ENCODE results near the gene HIBCH.
A peak's percentile ranks its signal among the peaks of the same experiment; 100 is the strongest.
"Not testable (repeated sequence)": the region's sequence is repeated elsewhere in the genome, so short reads cannot be mapped to it uniquely, and the experiment has no call there.

HIBCH gene, protein sequence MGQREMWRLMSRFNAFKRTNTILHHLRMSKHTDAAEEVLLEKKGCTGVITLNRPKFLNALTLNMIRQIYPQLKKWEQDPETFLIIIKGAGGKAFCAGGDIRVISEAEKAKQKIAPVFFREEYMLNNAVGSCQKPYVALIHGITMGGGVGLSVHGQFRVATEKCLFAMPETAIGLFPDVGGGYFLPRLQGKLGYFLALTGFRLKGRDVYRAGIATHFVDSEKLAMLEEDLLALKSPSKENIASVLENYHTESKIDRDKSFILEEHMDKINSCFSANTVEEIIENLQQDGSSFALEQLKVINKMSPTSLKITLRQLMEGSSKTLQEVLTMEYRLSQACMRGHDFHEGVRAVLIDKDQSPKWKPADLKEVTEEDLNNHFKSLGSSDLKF

DNA sequence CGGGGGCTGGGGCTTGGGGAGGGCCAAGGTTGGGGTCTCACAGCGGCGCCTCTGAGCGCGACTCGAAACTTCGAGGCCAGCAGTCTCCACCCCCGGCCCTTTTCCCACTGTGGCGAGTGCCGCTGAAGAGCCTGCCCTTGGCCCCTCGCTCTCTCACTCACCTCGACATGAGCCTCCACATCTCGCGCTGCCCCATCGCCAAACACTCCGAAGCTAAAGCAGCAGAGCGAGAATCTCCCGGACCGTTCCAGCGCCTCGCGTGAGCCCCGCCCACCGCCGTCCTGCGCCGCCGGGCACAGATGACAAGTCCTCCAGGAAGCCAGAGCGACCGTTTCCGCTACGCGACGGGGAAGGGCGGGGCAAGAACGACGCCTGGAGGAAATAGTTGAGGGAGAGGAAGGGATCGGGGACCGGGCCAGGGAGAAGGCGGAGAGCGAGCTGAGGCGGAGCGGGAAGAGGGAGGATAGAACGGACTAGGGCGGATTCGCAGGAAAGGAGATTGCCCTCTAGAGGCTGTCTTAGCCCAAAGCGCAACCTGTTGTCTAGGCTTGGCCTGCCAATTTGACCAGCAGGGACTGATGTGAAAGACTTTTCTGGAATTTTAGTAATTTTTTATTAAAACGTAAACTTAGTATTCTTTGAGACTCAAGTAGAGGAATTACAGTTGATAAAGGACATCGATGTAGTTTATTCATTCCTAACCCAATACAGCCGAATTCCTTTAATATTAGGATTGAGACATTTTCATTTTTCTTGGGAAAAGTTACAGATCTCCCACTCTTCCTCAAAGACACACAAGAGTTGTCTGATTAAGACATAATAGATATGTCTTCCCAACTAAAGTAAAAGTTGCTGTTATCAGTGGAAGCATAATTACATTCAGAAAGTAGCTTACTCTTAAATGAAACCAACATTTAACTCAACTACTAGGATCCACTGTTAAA lies at the start of gene HIBCH:
Gene HIBCH, minus strand, starts transcription at position 272 of the 944 bp plus-strand sequence. Its CDS starts 76 bp downstream, at position 196.
- in situ Hi-C loops (cut with HindIII; ENCODE audit: low pct_ligation_motif_present, low pct_unique_long_range_greater_than_20kb, low sequenced_read_pairs), result no loop called here
- peak; percentile 100 for DNase-seq

DNA sequence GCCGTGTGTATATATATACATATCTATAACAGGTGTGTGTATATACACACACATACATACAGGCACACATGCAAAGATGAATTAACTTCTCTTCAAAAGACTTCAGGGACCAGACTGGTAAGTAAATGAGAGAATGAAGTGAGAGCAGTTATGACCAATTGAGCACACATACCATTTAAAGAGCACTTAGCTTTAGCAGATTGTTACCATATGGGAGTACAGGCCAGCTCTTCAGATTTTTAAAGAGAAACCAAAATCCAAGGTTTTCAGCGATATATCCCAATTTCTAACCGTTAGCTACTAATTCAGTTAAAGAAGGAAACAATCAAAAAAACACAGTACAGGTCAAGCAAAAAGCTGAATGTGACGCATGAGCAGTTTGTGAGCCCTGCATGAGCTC lies 47.5 kb upstream of the HIBCH start:
- in situ Hi-C loops (cut with HindIII; ENCODE audit: low pct_ligation_motif_present, low pct_unique_long_range_greater_than_20kb, low sequenced_read_pairs), result no loop called here
- no peak for DNase-seq

DNA sequence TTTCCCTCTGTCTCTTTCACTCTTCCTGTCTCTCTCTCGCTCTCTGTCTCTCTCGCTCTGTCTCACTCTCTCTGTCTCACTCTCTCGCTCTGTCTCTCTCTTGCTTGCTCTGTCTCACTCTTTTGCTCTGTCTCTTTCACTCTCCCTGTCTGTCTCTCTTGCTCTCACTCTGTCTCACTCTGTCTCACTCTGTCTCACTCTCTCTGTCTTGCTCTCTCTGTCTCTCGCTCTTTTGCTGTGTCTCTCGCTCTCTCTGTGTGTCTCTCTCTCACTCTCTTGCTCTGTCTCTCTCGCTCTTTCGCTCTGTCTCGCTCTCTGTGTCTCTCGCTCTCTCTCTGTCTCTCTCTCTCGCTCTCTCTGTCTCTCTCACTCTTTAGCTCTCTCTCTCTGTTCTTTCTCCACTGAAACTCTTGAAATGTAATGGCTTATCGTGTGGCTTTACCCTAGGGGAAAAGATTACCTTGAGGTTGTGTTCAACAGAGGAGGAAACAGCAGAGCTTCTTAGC lies 46.7 kb upstream of the HIBCH start:
- no peak for DNase-seq
- in situ Hi-C loops (cut with HindIII; ENCODE audit: low pct_ligation_motif_present, low pct_unique_long_range_greater_than_20kb, low sequenced_read_pairs), result no loop called here

DNA sequence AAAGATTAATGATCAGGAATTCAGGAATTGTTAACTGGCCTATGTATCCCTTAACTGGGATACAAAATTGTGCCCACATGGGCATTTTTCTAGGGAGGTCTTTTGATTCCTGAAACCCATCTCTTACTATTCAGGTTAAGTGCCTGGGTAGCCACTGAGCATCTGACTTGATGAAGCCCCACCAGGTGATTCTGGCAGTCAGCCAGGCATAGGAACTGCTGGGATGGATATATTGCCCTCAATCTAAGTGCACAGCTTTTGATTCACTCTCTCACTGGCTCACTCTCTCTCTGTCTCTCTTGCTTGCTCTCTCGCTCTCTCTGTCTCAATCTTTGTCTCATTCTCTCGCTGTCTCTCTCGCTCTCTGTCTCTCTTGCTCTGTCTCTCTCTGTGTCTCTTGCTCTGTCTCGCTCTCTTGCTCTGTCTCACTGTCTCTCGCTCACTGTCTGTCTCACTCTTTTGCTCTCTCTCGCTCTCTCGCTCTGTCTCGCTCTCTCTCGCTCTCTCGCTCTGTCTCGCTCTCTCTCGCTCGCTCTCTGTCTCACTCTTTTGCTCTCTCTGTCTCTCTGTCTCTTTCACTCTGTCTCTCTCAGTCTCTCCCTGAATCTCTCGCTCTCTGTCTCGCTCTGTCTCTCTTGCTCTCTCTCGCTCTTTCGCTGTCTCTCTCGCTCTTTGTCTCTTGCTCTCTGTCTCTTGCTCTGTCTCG lies 46.0 kb upstream of the HIBCH start:
- in situ Hi-C loops (cut with HindIII; ENCODE audit: low pct_ligation_motif_present, low pct_unique_long_range_greater_than_20kb, low sequenced_read_pairs), result no loop called here
- no peak for DNase-seq

DNA sequence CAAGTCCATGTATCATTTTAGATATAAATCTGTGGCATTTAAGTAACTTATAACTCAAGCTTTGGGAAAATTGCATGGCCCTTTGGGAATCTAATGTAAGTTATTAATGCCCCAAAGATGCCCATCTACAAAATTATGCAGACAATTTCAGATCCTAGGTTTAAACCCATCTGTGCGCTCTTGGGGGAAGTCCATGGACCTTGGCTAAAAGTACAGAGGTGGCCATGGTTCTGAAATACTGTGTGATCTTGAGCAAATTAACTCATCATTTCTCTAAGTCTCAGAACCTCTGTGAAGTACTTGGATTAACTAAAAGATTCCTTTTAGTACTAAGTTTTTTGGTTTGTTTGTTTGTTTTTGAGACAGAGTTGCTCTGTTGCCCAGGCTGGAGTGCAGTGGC lies 43.3 kb upstream of the HIBCH start:
- in situ Hi-C loops (cut with HindIII; ENCODE audit: low pct_ligation_motif_present, low pct_unique_long_range_greater_than_20kb, low sequenced_read_pairs), result no loop called here
- DNase-seq, result no peak

DNA sequence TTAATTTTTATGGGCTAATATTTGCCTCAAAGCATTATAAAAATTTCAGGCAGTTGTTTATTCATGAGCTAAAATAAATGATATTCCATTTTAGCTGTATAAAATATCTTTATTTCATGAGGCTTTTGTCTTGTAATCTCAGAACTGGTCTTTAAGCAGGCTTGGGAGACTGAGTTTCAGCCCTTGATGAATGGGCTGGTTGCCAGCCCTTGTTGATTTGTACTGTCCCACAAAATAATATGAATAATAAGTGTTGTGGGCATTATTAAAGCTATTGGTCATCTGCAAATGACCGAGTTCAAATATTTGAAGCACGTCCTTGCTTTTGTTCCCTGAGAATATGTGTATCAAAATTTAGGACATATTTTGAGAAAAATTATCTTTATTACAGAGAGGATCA lies 41.9 kb upstream of the HIBCH start:
- no peak for DNase-seq
- in situ Hi-C loops (cut with HindIII; ENCODE audit: low pct_ligation_motif_present, low pct_unique_long_range_greater_than_20kb, low sequenced_read_pairs), result no loop called here

DNA sequence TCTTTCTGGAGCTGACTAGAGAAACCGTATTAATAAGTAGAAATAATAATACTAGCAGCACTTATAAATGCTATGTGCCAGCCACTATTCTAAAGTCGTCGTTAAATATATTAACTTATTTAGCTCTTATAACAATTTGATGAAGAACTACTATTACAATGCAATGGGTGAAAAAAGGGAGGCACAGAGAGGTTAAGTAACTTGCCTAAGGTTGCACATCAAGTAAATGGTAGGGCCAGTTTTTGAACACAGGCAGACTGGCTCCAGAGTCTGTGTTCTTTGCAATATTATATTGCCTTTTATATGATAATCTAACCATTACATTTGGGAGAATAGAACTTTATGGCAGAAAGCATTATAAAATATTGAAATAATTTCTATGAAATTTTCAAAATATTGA lies 41.3 kb upstream of the HIBCH start:
- in situ Hi-C loops (cut with HindIII; ENCODE audit: low pct_ligation_motif_present, low pct_unique_long_range_greater_than_20kb, low sequenced_read_pairs), result no loop called here
- no peak for DNase-seq

DNA sequence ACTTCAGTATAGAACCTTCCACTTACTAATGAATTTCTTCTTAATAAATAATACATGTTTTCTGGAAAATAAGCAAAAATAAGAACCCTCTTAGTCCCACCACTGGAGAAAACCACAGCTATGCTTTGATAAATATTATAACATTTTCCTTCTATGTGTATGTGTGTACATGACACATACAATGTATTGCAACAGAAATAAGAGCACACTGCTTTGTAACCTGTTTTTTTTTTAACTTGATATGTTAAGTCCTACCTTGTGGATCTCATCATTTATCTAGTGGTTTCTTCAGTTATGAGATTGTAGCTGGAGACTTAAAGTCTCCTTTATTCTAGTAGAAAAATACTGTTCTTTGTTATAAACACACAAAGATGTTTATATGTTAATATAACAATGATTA lies 40.9 kb upstream of the HIBCH start:
- no peak for DNase-seq
- in situ Hi-C loops (cut with HindIII; ENCODE audit: low pct_ligation_motif_present, low pct_unique_long_range_greater_than_20kb, low sequenced_read_pairs), result no loop called here

DNA sequence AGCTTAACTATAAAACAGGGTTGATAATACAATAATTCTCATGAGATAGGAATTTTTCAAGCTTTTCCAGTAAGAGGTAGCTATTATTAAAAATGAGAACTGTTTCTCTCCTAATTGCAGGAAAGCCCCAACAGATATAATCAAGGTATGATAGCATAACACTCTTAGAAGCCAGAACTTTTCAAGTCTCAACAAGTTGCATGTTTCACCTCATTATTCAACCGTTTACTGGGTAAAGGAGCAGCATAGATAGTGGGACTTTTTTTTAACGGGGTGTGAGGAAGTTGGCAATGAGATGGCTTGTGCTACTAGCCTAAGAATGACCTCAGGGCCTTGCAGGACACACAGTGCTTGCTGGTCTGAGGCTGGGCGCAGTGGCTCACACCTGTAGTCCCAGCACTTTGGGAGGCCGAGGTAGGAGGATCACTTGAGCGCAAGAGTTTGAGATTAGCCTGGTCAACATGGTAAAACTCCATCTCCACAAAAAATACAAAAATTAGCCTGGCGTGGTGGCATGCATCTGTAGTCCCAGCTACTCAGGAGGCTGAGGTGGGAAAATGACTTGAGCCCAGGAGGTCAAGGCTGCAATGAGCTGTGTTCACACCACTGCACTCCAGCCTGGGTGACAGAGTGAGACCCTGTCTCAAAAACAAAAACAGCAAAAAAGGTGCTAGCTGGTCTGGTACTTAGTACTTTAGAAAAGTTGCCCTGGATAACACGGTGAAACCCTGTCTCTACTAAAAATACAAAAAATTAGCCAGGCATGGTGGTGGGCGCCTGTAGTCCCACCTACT lies 39.2 kb upstream of the HIBCH start:
- DNase-seq; in situ Hi-C loops (cut with HindIII; ENCODE audit: low pct_ligation_motif_present, low pct_unique_long_range_greater_than_20kb, low sequenced_read_pairs): not testable (repeated sequence)

DNA sequence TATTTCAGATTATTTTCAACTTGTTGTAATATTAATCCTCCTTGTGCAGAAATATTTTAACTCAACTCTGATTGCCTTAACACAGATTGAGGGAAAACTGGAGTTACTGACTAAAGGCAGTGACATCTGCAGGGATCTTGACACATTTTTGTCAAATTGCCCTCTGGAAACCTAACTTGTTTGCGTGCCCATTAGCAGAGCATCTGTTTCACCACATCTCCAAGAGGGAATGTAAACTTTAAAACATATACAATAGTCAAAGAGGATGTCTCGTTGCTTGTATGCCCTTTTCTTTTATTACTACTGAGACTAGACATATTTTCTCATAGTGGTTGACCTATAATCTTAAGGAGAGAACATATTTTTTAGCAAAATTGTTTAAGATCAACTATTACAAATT lies 38.0 kb upstream of the HIBCH start:
- in situ Hi-C loops (cut with HindIII; ENCODE audit: low pct_ligation_motif_present, low pct_unique_long_range_greater_than_20kb, low sequenced_read_pairs), result no loop called here
- no peak for DNase-seq

DNA sequence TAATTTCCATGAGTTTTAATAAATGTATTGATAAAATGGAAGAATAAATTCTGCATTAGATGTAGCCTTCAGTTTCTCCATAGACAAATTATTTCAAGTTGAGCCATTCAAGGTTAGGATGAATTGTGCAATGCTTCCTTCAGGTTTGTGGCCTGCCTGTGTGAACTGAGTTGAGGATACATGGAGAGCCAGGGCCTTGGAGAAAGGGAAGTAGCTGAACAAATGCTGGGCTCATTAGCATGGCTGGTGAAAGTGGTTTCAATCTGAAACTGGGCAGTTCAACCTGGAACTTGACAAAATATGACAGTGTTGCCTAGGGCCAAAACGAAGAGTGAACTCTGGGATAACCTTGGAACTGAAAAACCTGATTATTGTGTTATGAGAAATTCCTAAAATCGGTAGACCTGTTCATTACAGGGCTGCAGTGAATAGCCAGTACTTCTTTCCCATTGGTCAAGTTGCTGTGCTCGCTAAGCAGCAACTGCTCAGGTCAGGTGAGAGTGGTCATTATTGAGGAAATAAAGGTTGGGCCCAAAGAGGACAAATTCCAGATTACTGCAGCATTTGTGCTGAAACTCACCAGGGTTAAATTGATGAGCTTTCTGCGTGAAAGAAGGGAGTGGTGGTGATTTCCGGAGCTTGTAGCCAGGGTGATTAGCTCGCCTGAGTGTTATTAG lies 36.5 kb upstream of the HIBCH start:
- no peak for DNase-seq
- in situ Hi-C loops (cut with HindIII; ENCODE audit: low pct_ligation_motif_present, low pct_unique_long_range_greater_than_20kb, low sequenced_read_pairs), result no loop called here

DNA sequence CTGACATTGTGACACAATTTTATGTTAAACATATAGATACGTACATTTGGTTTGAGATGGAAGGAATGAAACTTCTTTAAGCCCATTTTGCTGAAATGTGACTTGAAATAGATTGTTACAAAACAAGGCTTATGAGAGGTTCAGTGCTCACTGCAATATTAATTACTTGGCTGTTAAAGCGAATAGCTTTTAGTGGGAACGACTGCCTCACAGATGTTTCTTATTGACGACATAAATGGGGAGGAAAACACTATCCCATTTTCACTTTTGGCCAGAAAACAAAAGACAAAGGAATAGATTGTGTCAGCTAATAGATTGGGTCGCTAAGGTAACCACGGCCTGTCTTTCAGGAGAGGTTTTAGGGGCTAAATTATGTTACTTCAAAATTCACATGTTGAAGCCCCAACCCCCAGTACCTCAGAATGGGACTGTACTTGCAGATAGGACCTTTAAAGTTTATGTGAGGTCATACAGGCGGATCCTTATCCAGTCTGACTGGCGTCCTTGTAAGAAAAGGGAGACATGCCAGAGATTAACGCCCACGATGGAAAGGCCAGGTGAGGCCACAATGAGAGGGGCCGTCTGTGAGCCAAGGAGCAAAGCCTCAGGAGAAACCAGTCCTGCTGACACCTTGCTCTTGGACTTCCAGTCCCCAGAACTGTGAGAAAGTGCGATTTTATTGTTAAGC lies 34.5 kb upstream of the HIBCH start:
- no peak for DNase-seq
- in situ Hi-C loops (cut with HindIII; ENCODE audit: low pct_ligation_motif_present, low pct_unique_long_range_greater_than_20kb, low sequenced_read_pairs), result no loop called here

DNA sequence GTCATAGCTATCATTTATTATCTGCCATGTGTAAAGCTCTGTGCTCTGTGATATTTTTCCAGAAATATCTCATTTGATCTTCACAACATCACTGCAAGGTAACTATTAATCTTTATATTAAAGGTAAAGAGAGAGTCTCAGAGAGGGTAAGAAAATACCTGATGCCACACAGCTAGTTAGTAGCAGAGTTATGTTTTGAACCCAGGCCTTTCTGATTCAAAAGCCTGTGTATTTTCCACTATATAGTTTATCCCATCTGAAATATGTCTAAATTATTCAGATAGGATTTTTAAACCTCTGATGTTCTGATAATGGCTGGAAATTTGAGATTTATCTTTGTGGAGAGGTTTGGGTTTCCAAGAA lies 33.9 kb upstream of the HIBCH start:
- in situ Hi-C loops (cut with HindIII; ENCODE audit: low pct_ligation_motif_present, low pct_unique_long_range_greater_than_20kb, low sequenced_read_pairs), result no loop called here

DNA sequence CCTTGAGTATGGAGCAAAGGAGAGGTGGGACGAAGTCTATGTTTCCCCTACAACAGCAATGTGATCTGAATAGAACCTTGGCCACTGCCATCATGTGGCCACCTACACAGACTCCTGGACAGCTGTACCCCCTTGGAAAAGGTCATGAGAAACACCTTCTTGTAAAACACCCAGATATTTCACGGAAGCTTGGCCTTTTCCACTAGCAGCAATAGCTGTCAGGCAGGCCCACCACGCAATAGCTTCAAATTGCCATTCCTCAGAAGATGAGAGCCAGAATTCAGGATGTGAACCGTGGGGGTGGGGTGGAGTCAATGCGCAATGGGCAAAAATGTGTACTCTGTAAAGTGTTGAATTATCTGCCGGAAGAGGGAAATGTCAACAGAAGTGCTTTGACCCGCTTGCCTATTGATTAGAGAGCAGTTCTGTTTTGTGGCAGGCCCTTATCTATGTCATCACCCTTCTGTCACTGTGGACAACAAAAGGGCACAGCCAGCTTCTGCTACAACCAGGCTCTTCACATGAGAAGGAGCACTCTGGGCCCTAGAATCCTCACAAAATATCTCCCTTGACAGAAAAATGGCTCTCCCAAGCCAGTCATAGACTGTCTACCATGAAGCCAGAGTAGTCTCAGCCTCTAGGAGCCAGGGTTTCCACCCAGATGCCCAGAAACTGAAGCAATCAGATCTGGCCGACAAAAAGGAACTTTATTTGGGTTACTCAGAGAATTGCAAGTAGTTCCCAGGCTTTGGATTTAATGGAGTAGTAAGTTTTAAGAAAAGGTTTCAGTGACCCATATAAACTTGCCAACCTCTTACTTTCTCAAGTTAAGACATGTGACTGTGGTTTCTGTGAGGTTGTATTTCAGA lies 33.3 kb upstream of the HIBCH start:
- in situ Hi-C loops (cut with HindIII; ENCODE audit: low pct_ligation_motif_present, low pct_unique_long_range_greater_than_20kb, low sequenced_read_pairs), result no loop called here
- no peak for DNase-seq

More for the DNA sequence above, 33.9 kb upstream of the HIBCH start:
- DNase-seq, result no peak

DNA sequence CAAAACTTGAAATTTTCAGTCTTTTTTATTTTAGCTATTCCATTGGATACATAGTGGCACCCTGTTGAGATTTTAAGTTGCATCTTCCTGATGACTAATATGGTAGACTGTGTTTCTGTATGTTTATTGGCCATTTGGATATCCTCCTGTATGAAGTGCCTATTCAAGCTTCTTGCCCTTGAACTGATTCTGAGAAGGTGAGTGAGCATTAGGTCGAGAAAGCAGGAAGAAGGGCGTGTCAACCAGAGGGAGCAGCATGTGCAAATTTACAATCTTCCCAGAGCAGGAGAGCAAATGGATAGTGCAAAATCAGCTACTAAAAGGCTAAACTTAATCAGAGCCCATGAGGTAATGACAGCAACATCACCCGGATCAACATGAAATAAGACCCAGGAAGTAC lies 32.3 kb upstream of the HIBCH start:
- in situ Hi-C loops (cut with HindIII; ENCODE audit: low pct_ligation_motif_present, low pct_unique_long_range_greater_than_20kb, low sequenced_read_pairs), result no loop called here
- DNase-seq, result no peak

DNA sequence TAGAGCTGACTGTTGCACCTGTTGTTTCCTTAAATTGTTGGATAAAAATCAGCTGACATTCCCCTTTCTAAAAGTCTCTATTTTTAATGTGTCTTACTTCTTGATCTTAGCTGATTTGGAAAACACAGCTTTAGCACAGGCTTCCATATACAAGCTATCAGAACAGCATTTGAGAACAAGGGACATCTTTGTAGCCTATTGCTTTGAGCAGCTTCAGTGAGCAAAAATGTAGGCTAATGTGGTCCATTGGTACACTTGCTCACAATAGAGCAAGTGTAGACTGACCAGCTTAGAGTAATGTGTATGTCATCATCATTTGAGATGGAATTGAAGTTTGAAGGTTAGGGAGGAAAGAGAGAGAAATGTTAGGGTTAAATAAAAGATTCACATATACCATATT lies 30.7 kb upstream of the HIBCH start:
- no peak for DNase-seq
- in situ Hi-C loops (cut with HindIII; ENCODE audit: low pct_ligation_motif_present, low pct_unique_long_range_greater_than_20kb, low sequenced_read_pairs), result no loop called here
